DMS153 treated with DMSO at 0.1 percent for 48 hours (cell line): ENCODE data around the gene SOWAHA.

Source experiments
- DNase-seq: peaks from one replicate; lab custom pipeline; 2025; ENCODE audit not compliant: unreplicated experiment; lab: John Stamatoyannopoulos, UW

Gene SOWAHA

DNA sequence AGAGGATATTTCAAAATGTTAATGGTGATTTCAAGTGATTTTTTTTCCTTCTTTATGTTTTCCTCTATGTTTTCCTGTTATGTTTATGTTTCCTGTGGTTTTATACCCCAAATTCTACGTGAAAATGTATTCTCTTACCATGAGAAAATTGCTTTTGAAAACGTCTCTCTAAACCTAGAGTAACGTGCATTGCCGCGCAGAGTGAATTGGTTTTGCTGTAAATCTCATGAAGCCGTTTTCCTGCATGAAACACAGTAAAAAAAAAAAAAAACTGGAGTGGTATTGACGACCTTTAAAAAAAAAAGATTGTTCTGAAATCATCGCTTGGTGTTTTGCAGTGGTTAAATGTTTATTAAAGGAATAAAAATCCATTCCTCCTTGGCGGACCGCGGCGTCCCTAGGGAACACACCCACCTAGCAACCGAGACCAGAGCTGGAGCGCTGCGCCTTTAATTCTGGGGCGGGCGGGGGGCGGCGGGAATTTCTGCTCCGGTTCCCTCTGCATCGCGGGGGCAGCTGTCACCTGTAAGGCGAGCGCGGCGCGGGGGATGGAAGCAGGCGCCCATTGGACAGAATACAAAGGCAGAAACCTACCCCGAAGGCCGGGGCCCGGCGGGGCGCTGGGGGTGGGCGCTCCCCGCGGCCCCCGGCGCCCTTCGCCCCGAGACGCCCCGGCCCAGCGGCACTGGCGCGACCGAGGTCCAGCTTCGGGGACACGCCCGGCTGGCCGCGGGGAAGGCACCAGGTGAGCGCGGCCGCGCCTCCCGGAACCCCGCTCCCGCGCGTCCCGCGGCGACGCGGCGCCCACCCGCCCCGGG is at the start of gene SOWAHA:
TSS of gene SOWAHA (plus strand) at position 522 of the 818 bp plus-strand sequence. CDS start 320 bp downstream, outside the sequence.
- DNase-seq: no peak

DNA sequence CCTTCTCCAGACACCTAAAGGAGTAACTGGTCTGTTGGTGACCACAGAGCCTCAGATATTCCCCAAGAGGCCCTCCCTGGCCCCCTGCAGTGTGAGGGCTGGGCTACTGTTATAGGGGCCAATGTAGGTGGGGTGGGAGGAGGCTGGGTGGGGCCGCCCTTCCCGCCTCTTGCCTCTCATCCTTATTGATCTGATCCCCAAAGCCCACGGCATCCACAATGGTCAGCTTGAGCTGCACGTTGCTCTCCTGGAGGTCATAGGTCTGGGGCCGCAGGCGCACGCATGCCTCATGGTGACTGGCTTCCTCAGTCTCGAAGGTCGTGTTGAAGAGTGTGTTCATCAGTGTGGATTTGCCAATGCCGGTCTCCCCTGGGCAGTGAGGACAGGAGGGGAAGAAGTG is 49.1 kb upstream of the SOWAHA start:
- DNase-seq: no peak

GRCh38 chr5:132764671-132765238 is 48.3 kb upstream of the SOWAHA start:
- DNase-seq: no peak

- DNase-seq: no peak
Observed at GRCh38 chr5:132765311-132766019, 47.6 kb upstream of the SOWAHA start.

DNA sequence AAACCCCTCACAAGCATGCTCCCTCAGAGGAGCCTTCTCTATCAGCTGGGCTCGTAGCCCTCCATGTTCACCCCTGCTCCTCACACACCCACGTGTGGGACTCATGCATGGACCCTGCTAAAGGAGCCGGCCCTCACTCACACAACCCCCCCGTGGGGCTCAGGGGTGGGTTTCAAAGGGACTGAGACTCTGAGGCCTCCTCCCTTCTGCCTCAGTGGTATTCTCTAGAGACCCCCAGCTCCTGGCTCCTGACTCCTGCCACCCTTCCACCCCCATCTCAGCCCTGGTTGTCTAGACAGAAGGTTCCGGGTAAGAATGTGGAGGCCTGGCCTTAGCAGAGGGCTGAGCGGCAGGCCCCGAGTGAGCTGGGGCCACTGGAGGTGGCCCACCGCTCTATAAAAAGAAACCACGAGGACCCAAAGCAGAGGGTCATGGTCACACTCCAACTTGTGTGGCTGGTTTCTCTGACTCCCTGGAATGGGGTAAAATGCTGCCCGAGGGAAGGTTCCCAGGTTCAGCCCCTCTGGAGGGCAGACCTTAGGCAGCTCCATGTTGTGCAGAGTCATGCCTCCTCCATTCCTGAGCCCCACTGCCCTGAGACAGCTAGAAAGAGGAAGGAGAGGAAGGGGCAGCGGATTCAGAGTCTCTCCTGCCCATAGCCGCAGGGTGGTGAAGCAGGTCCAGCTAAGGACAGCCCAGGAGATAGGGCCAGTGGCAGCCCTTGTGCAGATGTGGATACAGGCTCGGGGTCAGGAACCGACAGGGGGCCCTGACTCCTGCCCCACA is 46.9 kb upstream of the SOWAHA start:
- no peak for DNase-seq

DNA sequence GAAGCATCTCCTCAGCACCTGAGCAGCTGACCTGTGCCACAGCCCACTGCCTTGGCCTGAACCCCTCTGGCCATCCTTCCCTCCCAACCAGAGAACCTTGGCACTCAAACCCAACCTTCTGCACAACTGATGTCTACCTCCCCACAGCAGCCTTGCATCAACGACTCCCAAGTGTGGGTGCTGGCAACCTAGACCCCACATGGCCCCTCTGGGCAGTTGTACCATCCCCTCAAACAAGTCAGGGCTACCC is 46.4 kb upstream of the SOWAHA start:
- DNase-seq: no peak

GRCh38 chr5:132767150-132767549 is 46.0 kb upstream of the SOWAHA start:
- no peak for DNase-seq

DNA sequence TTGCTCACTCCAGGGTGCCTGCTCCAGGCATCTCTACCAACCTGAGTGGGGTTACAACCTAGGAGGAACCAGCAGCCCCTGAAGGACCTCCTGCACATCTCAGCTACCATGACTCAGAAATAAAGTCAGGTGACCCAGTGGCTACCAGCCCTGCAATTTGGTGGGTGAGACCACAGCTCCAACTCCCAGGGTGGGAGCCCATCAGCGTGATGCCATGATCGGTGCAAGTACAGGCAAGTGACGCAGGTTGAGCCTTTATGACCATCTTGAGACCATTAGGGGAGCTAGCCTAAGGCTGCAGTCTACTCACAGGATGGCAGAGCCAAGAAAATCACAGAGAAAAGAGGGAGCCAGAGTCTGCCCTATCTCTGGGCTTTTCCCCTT is 44.6 kb upstream of the SOWAHA start:
- DNase-seq: no peak

DNA sequence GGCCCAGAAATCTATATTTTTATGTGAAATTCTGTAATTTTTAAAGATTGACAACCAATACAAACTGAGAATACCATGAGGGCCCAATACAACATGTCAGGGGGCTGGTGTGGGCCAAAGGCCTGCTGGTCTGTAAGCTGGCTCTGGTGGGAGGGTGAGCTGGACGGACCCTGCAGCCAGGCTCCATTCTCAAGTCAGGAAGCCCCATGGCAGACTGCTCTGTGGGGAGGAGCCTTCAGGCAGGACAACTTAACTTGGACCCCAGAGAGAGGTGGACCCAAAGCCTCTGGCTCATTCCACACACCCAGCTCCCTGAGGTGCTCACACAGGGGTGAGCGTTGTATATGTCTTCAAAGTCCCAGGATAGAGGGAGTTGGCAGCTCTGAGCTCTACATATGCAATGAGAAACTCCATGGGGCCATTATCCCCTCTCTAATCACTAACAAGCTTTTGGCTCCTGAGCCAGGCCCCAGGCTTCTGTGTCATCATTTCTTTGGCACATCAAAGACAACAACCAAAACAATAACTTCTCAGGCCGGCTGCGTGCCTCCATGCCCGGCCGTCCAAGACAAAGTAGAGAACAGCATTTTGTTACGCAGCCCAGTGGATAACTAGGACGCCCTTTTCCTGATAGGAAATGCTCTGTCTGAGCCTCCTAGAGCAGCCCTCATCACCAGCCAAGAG is 42.5 kb upstream of the SOWAHA start:
- no peak for DNase-seq

- no peak for DNase-seq
Observed at GRCh38 chr5:132771503-132771998, 41.6 kb upstream of the SOWAHA start.

- DNase-seq: no peak
Observed at GRCh38 chr5:132772291-132773070, 40.6 kb upstream of the SOWAHA start.

- no peak for DNase-seq
Observed at GRCh38 chr5:132773114-132773513, 40.0 kb upstream of the SOWAHA start.

- no peak for DNase-seq
Observed at GRCh38 chr5:132773601-132774355, 39.3 kb upstream of the SOWAHA start.

- DNase-seq: no peak
Observed at GRCh38 chr5:132774406-132774805, 38.7 kb upstream of the SOWAHA start.

DNA sequence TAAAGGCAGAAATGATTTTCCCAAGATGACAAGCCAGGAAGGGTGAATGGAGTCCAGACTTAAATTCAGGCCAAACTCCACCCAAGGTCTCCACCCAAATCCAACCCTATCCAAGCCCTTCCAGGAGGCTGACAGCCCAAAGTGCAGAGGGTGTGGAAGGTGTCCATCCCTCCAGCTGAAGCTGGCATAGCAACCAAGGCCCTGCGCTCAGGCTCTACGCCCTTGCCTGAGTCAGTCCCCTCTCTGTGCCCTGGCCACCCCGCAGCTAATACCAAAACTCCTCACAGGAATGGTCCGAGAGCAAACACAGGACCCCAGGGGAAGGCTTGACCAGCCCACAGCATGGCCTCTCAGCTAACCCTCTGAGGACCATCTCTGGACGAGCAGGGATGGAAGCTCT is 38.2 kb upstream of the SOWAHA start:
- no peak for DNase-seq

- no peak for DNase-seq
Observed at GRCh38 chr5:132775476-132775961, 37.6 kb upstream of the SOWAHA start.

GRCh38 chr5:132776131-132776937 is 36.8 kb upstream of the SOWAHA start:
- no peak for DNase-seq

GRCh38 chr5:132776938-132777208 is 36.2 kb upstream of the SOWAHA start:
- no peak for DNase-seq
